ENCODE results near the gene YBX1.

The YBX1 gene

GRCh38 chr1:42737986-42738677 is 55.9 kb downstream of the YBX1 start:
- TF ChIP-seq CTCF (conservative IDR thresholded peaks at IDR 0.05; ENCODE audit: control insufficient read depth, insufficient read depth, low read depth, low read length): no peak
- DNase-seq (ENCODE audit: low read depth): no peak
- H3K4me3 ChIP-seq (ENCODE audit: control insufficient read depth, low read depth, low read length): no peak overlapping the region

- no peak overlapping the region for H3K4me3 ChIP-seq (ENCODE audit: control insufficient read depth, low read depth, low read length)
- TF ChIP-seq CTCF (conservative IDR thresholded peaks at IDR 0.05; ENCODE audit: control insufficient read depth, insufficient read depth, low read depth, low read length): no peak
- no peak for DNase-seq (ENCODE audit: low read depth)
Observed at GRCh38 chr1:42738678-42739226, 56.5 kb downstream of the YBX1 start.

- no peak within 1 kb of the TSS for H3K4me3 ChIP-seq (ENCODE audit: control insufficient read depth, low read depth, low read length)
- TF ChIP-seq CTCF (conservative IDR thresholded peaks at IDR 0.05; ENCODE audit: control insufficient read depth, insufficient read depth, low read depth, low read length): no peak
- no peak for DNase-seq (ENCODE audit: low read depth)
Observed at GRCh38 chr1:42739753-42740700, 57.8 kb downstream of the YBX1 start, which contains the start of gene CLDN19. TSS of gene CLDN19 (minus strand) at chr1:42740236. CDS start at chr1:42740063, 173 bp downstream.

GRCh38 chr1:42740851-42741580 is 58.8 kb downstream of the YBX1 start:
- DNase-seq (ENCODE audit: low read depth): no peak
- H3K4me3 ChIP-seq (ENCODE audit: control insufficient read depth, low read depth, low read length): no peak overlapping the region
- no peak for TF ChIP-seq CTCF (conservative IDR thresholded peaks at IDR 0.05; ENCODE audit: control insufficient read depth, insufficient read depth, low read depth, low read length)

- H3K4me3 ChIP-seq (ENCODE audit: control insufficient read depth, low read depth, low read length): no peak overlapping the region
- no peak for TF ChIP-seq CTCF (conservative IDR thresholded peaks at IDR 0.05; ENCODE audit: control insufficient read depth, insufficient read depth, low read depth, low read length)
- no peak for DNase-seq (ENCODE audit: low read depth)
Observed at GRCh38 chr1:42741706-42742105, 59.5 kb downstream of the YBX1 start.

GRCh38 chr1:42742141-42742540 is 59.9 kb downstream of the YBX1 start:
- no peak for DNase-seq (ENCODE audit: low read depth)
- TF ChIP-seq CTCF (conservative IDR thresholded peaks at IDR 0.05; ENCODE audit: control insufficient read depth, insufficient read depth, low read depth, low read length): no peak
- no peak overlapping the region for H3K4me3 ChIP-seq (ENCODE audit: control insufficient read depth, low read depth, low read length)

All from fibroblast of mammary gland (primary cell).